GM23248 (cell line): ENCODE measurements around the gene POLR1H. TPM values are rescaled to one million over a fixed set of nuclear protein-coding genes. Genes with fewer than 3 reads are reported as not detected.

ENCODE experiments used
- DNase-seq: peaks from one replicate; pipeline ENCODE4 v3.0.0-alpha.2; 2015
- H2AFZ ChIP-seq: fragments of 200-600 bp; sonication (generic); 2 replicates; pipeline ENCODE4 v1.6.1; 2016; ENCODE audit warnings: antibody characterized with exemption
- H3F3A ChIP-seq: fragments of 200-600 bp; sonication (generic); 2 replicates; pipeline ENCODE4 v1.6.1; 2016; ENCODE audit warnings: mild to moderate bottlenecking, antibody characterized with exemption, mixed run types; ENCODE audit not compliant: insufficient read depth
- H3K27ac ChIP-seq: fragments of 200-600 bp; sonication (generic); 2 replicates; pipeline ENCODE4 v1.5.1; 2016; ENCODE audit warnings: mild to moderate bottlenecking
- H3K27me3 ChIP-seq: fragments of 200-600 bp; sonication (generic); replicated peaks from 2 replicates; pipeline ENCODE4 v1.6.1; 2016; ENCODE audit warnings: mild to moderate bottlenecking; ENCODE audit not compliant: insufficient read depth
- H3K36me3 ChIP-seq: fragments of 200-600 bp; sonication (generic); 2 replicates; pipeline ENCODE4 v1.6.1; 2016; ENCODE audit warnings: low read depth, mild to moderate bottlenecking
- H3K4me1 ChIP-seq: fragments of 200-600 bp; sonication (generic); 2 replicates; pipeline ENCODE4 v1.6.1; 2016; ENCODE audit warnings: mild to moderate bottlenecking; ENCODE audit not compliant: insufficient read depth
- H3K4me2 ChIP-seq: fragments of 200-600 bp; sonication (generic); one replicate; pipeline ENCODE4 v1.6.1; 2016; ENCODE audit warnings: mild to moderate bottlenecking; ENCODE audit not compliant: unreplicated experiment
- H3K4me3 ChIP-seq: fragments of 200-600 bp; sonication (generic); 2 replicates; pipeline ENCODE4 v1.5.1; 2016; ENCODE audit warnings: mild to moderate bottlenecking
- H3K79me2 ChIP-seq: fragments of 200-600 bp; sonication (generic); 2 replicates; pipeline ENCODE4 v1.6.1; 2016; ENCODE audit warnings: mild to moderate bottlenecking; ENCODE audit not compliant: insufficient read depth
- H3K9ac ChIP-seq: fragments of 200-600 bp; sonication (generic); 2 replicates; pipeline ENCODE4 v1.6.1; 2016; ENCODE audit warnings: mild to moderate bottlenecking
- H3K9me2 ChIP-seq: fragments of 200-600 bp; sonication (generic); 2 replicates; pipeline ENCODE4 v1.6.1; 2016; ENCODE audit warnings: mixed run types, mild to moderate bottlenecking, moderate library complexity; ENCODE audit not compliant: insufficient read depth
- H3K9me3 ChIP-seq: fragments of 200-600 bp; sonication (generic); one replicate; pipeline ENCODE4 v1.6.1; 2017; ENCODE audit warnings: low read depth
- H4K20me1 ChIP-seq: fragments of 200-600 bp; sonication (generic); 2 replicates; pipeline ENCODE4 v1.6.0; 2016; ENCODE audit not compliant: insufficient read depth
- EZH2 ChIP-seq: fragments of 200-600 bp; sonication (generic); IDR thresholded peaks from 2 replicates; pipeline ENCODE4 v1.6.1; 2018; ENCODE audit warnings: antibody characterized with exemption, mild to moderate bottlenecking; ENCODE audit not compliant: insufficient read depth, poor library complexity, severe bottlenecking
- EZH2phosphoT487 ChIP-seq: fragments of 200-600 bp; sonication (generic); IDR thresholded peaks from 2 replicates; pipeline ENCODE4 v1.6.1; 2018; ENCODE audit warnings: antibody characterized with exemption, moderate library complexity, mild to moderate bottlenecking, low read depth; ENCODE audit not compliant: insufficient read depth
- WGBS, 2 experiments: methylation state at CpG; one replicate each; pipeline ENCODE4 v1.1.6; 2015 to 2017; ENCODE audit warnings: low lambda C conversion rate in 2 of 2, low coverage in 1 of 2; ENCODE audit errors: missing lambda C conversion rate in 2 of 2; 5-methylcytosine and 5-hydroxymethylcytosine counted together
- in situ Hi-C: fragments of 300-500 bp; cut with MboI; formaldehyde crosslinking; loops from 2 replicates; pipeline ENCODE4 v1.15.0; 2020
- polyA plus RNA-seq: library from polyadenylated mRNA; unstranded; fragments of >200 nt; fragmentation: Nextera tagmentation; extraction: Ambion mirVana; gene quantifications from 2 replicates; pipeline ENCODE4 v1.2.1, GENCODE V29; 2016
- total RNA-seq: library from RNA; depleted of rRNA; stranded (reverse); fragments of >200 nt; shearing (Covaris generic); gene quantifications from 2 replicates; pipeline ENCODE4 v1.2.3, GENCODE V29; 2014

POLR1H gene
- total and polyA plus RNA-seq, 2 experiments from 2014 or later, result 19.2 to 31.7 TPM

GRCh38 chr6:30055513-30055912 is 5.6 kb upstream of the POLR1H start:
- peaks cover 12% of the 10 kb centered on the region for H3K4me1 ChIP-seq
- DNase-seq, result no peak
- no peaks in the 10 kb centered on the region for H3K27me3 ChIP-seq
- WGBS, 2 experiments, result 41 to 45% methylated on average over 1 of the region's 1 CpG
- H3K9me2 ChIP-seq, result no peaks in the 10 kb centered on the region
- no peak overlapping the region for H3K4me2 ChIP-seq
- H2AFZ ChIP-seq, result no peak overlapping the region
- in situ Hi-C loops, result no loop called here
- no peak overlapping the region for H3K4me3 ChIP-seq
- H3K27ac ChIP-seq, result no peak overlapping the region
- H3K9me3 ChIP-seq, result no peaks in the 10 kb centered on the region
- no peaks in the 10 kb centered on the region for H3K36me3 ChIP-seq
- H3F3A ChIP-seq, result peaks cover 9% of the 10 kb centered on the region
- peaks cover 12% of the 10 kb centered on the region for H3K79me2 ChIP-seq
- no peak overlapping the region for H3K9ac ChIP-seq
- H4K20me1 ChIP-seq, result 0 out of 2 replicates have a peak, but pooled peaks cover 4% of the 10 kb centered on the region
- TF ChIP-seq EZH2phosphoT487 (no peak), EZH2 (no peak)

- H3K4me3 ChIP-seq, result peak overlapping the region; percentile 98
- H3K27me3 ChIP-seq, result no peaks in the 10 kb centered on the region
- H3K27ac ChIP-seq, result peak overlapping the region; percentile 94
- peaks cover 9% of the 10 kb centered on the region for H3K4me1 ChIP-seq
- WGBS, 2 experiments, result 1 to 2% methylated on average over 24 of the region's 24 CpGs
- H3F3A ChIP-seq, result peaks cover 12% of the 10 kb centered on the region
- in situ Hi-C loops, result no loop called here
- H3K36me3 ChIP-seq, result peaks cover 10% of the 10 kb centered on the region
- no peaks in the 10 kb centered on the region for H3K9me2 ChIP-seq
- TF ChIP-seq EZH2phosphoT487 (no peak), EZH2 (no peak)
- H2AFZ ChIP-seq, result peak overlapping the region; percentile 100
- peak; percentile 84 for DNase-seq
- H4K20me1 ChIP-seq, result no peaks in the 10 kb centered on the region
- peak overlapping the region; percentile 99 for H3K4me2 ChIP-seq
- no peaks in the 10 kb centered on the region for H3K9me3 ChIP-seq
- H3K9ac ChIP-seq, result peak overlapping the region; percentile 97
- peaks cover 55% of the 10 kb centered on the region for H3K79me2 ChIP-seq
These were observed 416 bp upstream of the POLR1H start for GRCh38 chr6:30060606-30061091.

- in situ Hi-C loops, result no loop called here
- DNase-seq, result peak; percentile 57
- 58 to 60% methylated on average over 13 of the region's 13 CpGs for WGBS, 2 experiments
These were observed 893 bp downstream of the POLR1H start for GRCh38 chr6:30061858-30062458.

GRCh38 chr6:30062471-30063178 is 1.6 kb downstream of the POLR1H start:
- peaks cover 60% of the 10 kb centered on the region for H3K79me2 ChIP-seq
- WGBS, 2 experiments, result 95 to 98% methylated on average over 7 of the region's 7 CpGs
- TF ChIP-seq EZH2phosphoT487, result no peak
- TF ChIP-seq EZH2, result no peak
- H3K4me3 ChIP-seq, result peak overlapping the region; percentile 98
- H3K9me3 ChIP-seq, result no peaks in the 10 kb centered on the region
- H2AFZ ChIP-seq, result no peak overlapping the region
- H3K9me2 ChIP-seq, result no peaks in the 10 kb centered on the region
- H3K27ac ChIP-seq, result peak overlapping the region; percentile 94; the same call in 1 of the 2 replicates
- no peak overlapping the region for H3K9ac ChIP-seq
- DNase-seq, result no peak
- peaks cover 10% of the 10 kb centered on the region for H3K36me3 ChIP-seq
- H3F3A ChIP-seq, result peaks cover 21% of the 10 kb centered on the region
- in situ Hi-C loops, result no loop called here
- no peaks in the 10 kb centered on the region for H4K20me1 ChIP-seq
- no peaks in the 10 kb centered on the region for H3K27me3 ChIP-seq
- peak overlapping the region; percentile 99 for H3K4me2 ChIP-seq
- peaks cover 16% of the 10 kb centered on the region for H3K4me1 ChIP-seq

More at GRCh38 chr6:30061858-30062458, 893 bp downstream of the POLR1H start:
- H4K20me1 ChIP-seq, result no peaks in the 10 kb centered on the region
- H3K36me3 ChIP-seq, result peaks cover 10% of the 10 kb centered on the region
- H3K9me2 ChIP-seq, result no peaks in the 10 kb centered on the region
- H3K4me2 ChIP-seq, result peak overlapping the region; percentile 99
- H3K27me3 ChIP-seq, result no peaks in the 10 kb centered on the region
- peaks cover 21% of the 10 kb centered on the region for H3F3A ChIP-seq
- peaks cover 55% of the 10 kb centered on the region for H3K79me2 ChIP-seq
- peaks cover 16% of the 10 kb centered on the region for H3K4me1 ChIP-seq
- H3K9me3 ChIP-seq, result no peaks in the 10 kb centered on the region
- peak overlapping the region; percentile 97 for H3K9ac ChIP-seq
- H3K27ac ChIP-seq, result peak overlapping the region; percentile 94
- H2AFZ ChIP-seq, result peak overlapping the region; percentile 100
- peak overlapping the region; percentile 98 for H3K4me3 ChIP-seq
- no peak for TF ChIP-seq EZH2phosphoT487
- TF ChIP-seq EZH2, result no peak
